Effector memory CD8-positive, alpha-beta T cell (primary cell): ENCODE results near the gene HOXA9.
A peak's percentile ranks its signal among the peaks of the same experiment; 100 is the strongest.

Experiments
- ATAC-seq: fragments of 150-1000 bp; cut with Tn5 transposase; replicated peaks from 2 replicates; pipeline ENCODE4 v1.10.0; 2021; ENCODE audit warnings: mild to moderate bottlenecking, moderate library complexity
- DNase-seq, 3 experiments: peaks; one replicate each; pipeline ENCODE4 v3.0.0; 2021
- H3K27ac Mint-ChIP-seq, 2 donors: one replicate each; pipeline ENCODE4 v1.8.0; 2022; ENCODE audit warnings: mild to moderate bottlenecking in 2 of 2, mixed read lengths in 2 of 2, moderate library complexity in 2 of 2
- H3K27me3 Mint-ChIP-seq, 2 donors: one replicate each; pipeline ENCODE4 v1.8.0; 2022; ENCODE audit warnings: mixed read lengths in 2 of 2
- H3K36me3 Mint-ChIP-seq: one replicate; pipeline ENCODE4 v1.8.0; 2022; ENCODE audit warnings: mild to moderate bottlenecking, moderate library complexity, mixed read lengths; ENCODE audit not compliant: insufficient read depth
- H3K4me1 Mint-ChIP-seq, 2 donors: one replicate each; pipeline ENCODE4 v1.8.0; 2022; ENCODE audit warnings: low read depth in 2 of 2, mixed read lengths in 2 of 2
- H3K4me3 Mint-ChIP-seq, 2 donors: one replicate each; pipeline ENCODE4 v1.8.0; 2022; ENCODE audit warnings: mild to moderate bottlenecking in 2 of 2, mixed read lengths in 2 of 2, moderate library complexity in 2 of 2
- H3K9me3 Mint-ChIP-seq, 2 donors: one replicate each; pipeline ENCODE4 v1.8.0; 2022; ENCODE audit warnings: mixed read lengths in 2 of 2

The HOXA9 gene

DNA sequence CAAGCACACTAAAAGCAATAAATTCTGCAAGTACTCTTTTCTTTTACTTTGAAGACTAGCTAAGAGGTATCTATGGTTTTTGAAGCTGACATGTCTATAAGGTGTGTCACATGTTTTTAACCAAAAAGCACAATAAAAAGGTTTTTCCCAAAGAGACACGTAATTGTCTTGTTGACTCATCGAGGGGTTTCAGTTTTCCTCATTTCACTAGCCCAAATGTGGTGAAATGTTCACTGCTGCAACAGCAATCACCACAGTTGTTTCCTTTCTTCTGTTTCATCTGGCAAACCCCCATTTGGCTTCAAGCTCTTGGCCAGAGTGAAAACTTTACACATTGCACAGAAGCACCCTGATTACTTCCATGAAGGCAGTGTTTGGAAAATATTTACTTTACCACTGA lies 30.9 kb downstream of the HOXA9 start:
- no peak overlapping the region for H3K27ac Mint-ChIP-seq
- ATAC-seq, result no peak
- no peaks in the 10 kb centered on the region for H3K9me3 Mint-ChIP-seq
- H3K36me3 Mint-ChIP-seq, result peaks cover 6% of the 10 kb centered on the region
- H3K27me3 Mint-ChIP-seq, result peaks cover 64 to 66% of the 10 kb centered on the region in 2 donors
- no peaks in the 10 kb centered on the region for H3K4me1 Mint-ChIP-seq
- H3K4me3 Mint-ChIP-seq, result no peak overlapping the region
- DNase-seq, result no peak

DNA sequence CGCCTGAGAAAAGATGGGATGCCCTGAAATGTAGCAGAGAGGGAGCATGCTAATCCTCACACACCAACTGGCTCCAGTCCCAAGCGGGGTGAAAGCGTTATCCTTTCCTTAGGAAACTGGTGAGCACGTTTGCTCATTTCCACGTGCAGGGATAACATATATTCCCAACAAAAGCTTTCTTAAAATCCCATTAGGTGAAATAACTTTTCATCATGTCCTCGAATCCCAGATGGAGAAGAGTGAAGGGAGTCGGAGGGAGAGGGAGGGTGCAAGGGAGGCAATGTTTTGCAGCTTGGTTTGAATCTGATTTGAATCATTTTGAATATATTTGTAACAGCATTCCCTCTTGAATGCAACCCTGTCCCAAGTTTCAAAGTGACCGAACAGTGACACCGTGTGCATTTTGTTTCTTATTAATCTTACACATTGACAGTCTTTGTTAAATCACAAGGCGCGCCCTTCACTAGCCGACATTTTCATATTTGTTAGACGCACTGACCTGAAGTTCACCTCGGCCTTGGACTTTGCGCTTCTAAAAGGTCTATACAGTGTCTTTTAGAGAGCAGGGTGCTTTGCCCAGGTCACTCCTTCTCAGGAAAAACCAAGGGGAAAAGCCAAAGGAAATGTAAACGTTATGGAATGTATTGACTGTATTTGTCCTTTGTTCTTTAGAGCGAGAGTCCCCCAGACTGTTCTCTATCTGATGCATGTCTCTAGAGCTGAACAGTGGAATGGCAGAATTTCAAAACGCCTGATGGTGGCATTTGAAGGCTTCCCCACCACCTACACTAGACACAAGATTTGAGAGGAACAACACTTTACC lies 31.7 kb downstream of the HOXA9 start:
- Mint-ChIP-seq H3K36me3 (peaks cover 6% of the 10 kb centered on the region), H3K9me3 (no peaks in the 10 kb centered on the region), H3K27ac (no peak overlapping the region), H3K4me1 (no peaks in the 10 kb centered on the region), H3K27me3 (peaks cover 67 to 70% of the 10 kb centered on the region in 2 donors), H3K4me3 (no peak overlapping the region)
- no peak for DNase-seq
- no peak for ATAC-seq

DNA sequence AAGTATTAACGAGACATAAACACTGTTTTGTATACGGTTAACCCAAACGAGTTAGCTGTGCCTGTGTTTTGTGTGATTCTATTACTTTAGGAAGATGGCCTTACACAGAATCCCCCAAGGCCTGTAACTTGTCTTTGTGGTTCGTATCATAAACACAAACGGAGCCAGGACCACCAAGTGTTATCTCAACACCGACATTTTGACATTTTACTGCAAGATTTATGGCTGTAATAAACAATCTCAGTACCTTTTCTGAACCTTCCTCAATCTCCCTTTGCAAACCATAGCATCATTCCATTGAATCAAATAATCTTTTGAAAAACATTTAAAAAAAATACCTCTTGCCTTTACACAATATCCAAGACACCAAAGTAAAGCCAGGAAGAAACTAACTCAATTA lies 32.4 kb downstream of the HOXA9 start:
- H3K27me3 Mint-ChIP-seq, result peaks cover 65 to 68% of the 10 kb centered on the region in 2 donors
- no peak for ATAC-seq
- H3K36me3 Mint-ChIP-seq, result peaks cover 6% of the 10 kb centered on the region
- H3K27ac Mint-ChIP-seq, result no peak overlapping the region
- H3K9me3 Mint-ChIP-seq, result no peaks in the 10 kb centered on the region
- no peak for DNase-seq
- H3K4me1 Mint-ChIP-seq, result no peaks in the 10 kb centered on the region
- no peak overlapping the region for H3K4me3 Mint-ChIP-seq

DNA sequence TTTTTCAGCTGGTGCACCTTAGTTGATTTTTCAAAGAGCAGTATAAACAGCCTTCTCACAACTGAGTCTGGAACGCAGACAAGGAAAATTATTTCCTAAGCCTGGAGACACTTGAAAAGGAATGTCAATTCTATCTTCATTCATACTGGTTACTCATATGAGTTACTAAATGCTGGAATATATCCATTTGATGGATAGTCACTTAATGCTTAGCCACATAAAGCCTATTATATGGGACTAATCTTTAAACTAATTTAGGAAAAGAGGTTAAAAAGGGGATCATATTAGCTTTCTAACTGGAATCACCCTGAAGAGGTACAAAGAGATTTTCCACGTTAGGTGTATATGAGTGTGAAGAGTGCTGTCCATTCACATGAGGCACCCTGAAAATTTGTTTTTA lies 33.1 kb downstream of the HOXA9 start:
- DNase-seq (no peak), ATAC-seq (no peak)
- Mint-ChIP-seq H3K27ac (no peak overlapping the region), H3K4me3 (peak overlapping the region in 1 of 2 donors; percentile 25), H3K4me1 (no peaks in the 10 kb centered on the region), H3K27me3 (peaks cover 65 to 68% of the 10 kb centered on the region in 2 donors), H3K9me3 (no peaks in the 10 kb centered on the region), H3K36me3 (peaks cover 6% of the 10 kb centered on the region)

DNA sequence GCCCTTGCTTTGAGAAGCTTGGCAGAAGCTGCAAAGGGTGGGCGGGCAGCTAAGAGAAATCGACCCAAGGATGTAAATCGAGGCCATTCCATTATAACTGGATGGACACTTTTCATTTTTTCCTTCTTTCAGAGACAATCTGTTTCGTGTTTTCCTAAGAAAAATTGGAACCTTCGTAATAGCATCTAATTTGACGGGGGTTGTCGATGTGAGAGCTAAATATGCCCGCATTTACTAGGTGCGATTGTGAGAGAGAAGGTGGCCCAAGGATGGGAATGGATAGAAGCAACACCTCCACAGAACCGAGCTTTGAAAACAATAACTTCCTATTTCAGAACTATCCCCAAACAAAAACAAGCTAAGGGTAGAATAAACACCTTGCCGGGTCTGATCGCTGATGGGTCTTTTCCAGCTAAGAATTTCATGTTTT lies 33.9 kb downstream of the HOXA9 start:
- peaks cover 65 to 70% of the 10 kb centered on the region in 2 donors for H3K27me3 Mint-ChIP-seq
- ATAC-seq, result no peak
- H3K36me3 Mint-ChIP-seq, result peaks cover 6% of the 10 kb centered on the region
- no peak for DNase-seq
- H3K27ac Mint-ChIP-seq, result peak overlapping the region in 1 of 2 donors; percentile 6
- no peaks in the 10 kb centered on the region for H3K9me3 Mint-ChIP-seq
- H3K4me3 Mint-ChIP-seq, result peak overlapping the region; percentile 59 to 65
- no peaks in the 10 kb centered on the region for H3K4me1 Mint-ChIP-seq

DNA sequence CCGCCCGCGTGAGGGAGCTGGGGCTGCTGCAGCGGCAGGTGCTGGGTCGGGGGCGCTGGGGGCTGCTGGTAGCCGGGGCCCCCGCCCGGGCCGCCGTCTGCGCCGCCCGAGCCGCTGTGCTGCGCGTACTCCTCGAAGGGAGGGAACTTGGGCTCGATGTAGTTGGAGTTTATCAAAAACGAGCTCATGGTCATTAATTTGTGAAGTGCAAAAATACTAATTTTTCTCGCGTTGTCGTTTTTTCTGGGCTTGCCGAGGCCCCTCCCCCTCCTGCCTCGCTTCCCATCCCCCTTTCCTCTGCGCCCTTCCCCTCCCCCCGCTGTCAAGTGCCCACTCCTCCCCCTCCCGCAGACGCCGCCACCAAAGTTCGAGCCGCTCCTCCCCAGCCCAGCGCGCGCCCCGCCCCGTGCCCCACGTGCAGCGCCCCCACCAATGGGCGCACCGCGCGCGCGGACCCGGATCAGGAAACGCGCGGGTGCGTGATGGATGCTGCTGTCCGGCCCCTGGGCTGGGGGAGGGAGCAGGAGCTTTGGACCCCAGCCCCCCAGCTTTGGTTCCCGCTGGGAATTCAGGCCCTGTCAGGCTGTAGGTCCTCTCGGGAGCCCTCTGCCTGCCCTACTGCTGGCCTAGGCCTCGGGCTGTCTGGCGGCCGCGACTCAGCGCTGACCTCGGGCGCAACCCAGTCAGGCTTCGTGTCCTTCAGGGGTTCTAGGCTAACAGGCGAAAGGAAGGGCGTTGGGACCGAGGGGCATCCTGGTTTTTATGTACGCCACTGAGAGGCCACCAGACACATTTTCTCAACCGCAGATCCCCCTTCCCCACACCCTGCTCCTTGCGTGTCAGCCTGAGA lies 34.6 kb downstream of the HOXA9 start, which contains the start of gene HOXA4:
Gene HOXA4, minus strand, starts transcription at position 218 of the 850 bp plus-strand sequence. Its CDS starts 24 bp downstream, at position 194.
- Mint-ChIP-seq H3K36me3 (peaks cover 6% of the 10 kb centered on the region), H3K27me3 (peaks cover 65 to 70% of the 10 kb centered on the region in 2 donors), H3K9me3 (no peaks in the 10 kb centered on the region), H3K4me1 (no peaks in the 10 kb centered on the region), H3K27ac (peak within 1 kb of the TSS in 1 of 2 donors; percentile 6), H3K4me3 (peak within 1 kb of the TSS; percentile 61 to 65)
- peak; percentile 65 to 76 (median 74) for DNase-seq
- ATAC-seq, result peak; percentile 93

DNA sequence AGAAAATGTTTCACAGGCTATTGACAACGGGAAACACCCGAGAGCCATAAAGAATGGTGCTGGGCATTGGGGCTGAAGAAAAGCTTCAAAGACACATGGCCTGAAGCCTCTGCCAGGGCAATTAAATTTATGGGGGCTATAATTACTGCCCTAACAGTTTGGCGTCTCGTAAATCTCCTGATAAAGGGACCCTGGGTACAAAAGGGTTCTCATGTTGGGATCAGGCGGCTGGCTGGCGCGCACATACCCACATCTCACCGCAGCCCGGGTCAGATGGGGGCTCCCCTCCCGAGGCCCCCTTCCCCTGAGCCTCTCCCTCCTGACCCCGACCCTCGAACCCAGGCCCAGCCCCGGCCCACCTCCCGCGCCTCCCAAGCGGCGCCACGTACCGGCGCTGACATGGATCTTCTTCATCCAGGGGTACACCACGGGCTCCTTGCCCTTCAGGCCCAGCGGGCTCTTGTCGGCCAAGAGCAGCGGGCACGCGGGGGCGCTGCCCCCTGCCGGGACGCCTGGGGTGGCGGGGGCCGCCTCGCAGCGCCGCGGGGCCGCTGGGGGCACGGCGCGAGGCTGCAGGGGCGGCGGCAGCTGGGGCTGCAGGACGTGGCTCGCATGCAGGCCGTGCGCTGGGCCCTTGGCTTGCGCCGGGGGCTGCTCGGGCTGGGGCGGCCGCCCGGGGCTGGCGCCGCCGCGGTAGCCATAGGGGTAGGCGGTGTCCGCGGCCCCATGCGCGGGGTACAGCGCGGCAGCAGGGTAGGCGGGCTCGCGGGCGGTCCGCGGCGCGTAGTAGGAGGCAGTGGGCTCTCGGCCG lies 35.4 kb downstream of the HOXA9 start:
- Mint-ChIP-seq H3K36me3 (peaks cover 6% of the 10 kb centered on the region), H3K27ac (no peak overlapping the region), H3K27me3 (peaks cover 65 to 69% of the 10 kb centered on the region in 2 donors), H3K4me3 (peak overlapping the region; percentile 61 to 65), H3K9me3 (no peaks in the 10 kb centered on the region), H3K4me1 (no peaks in the 10 kb centered on the region)
- DNase-seq, result no peak
- peak; percentile 45 for ATAC-seq

DNA sequence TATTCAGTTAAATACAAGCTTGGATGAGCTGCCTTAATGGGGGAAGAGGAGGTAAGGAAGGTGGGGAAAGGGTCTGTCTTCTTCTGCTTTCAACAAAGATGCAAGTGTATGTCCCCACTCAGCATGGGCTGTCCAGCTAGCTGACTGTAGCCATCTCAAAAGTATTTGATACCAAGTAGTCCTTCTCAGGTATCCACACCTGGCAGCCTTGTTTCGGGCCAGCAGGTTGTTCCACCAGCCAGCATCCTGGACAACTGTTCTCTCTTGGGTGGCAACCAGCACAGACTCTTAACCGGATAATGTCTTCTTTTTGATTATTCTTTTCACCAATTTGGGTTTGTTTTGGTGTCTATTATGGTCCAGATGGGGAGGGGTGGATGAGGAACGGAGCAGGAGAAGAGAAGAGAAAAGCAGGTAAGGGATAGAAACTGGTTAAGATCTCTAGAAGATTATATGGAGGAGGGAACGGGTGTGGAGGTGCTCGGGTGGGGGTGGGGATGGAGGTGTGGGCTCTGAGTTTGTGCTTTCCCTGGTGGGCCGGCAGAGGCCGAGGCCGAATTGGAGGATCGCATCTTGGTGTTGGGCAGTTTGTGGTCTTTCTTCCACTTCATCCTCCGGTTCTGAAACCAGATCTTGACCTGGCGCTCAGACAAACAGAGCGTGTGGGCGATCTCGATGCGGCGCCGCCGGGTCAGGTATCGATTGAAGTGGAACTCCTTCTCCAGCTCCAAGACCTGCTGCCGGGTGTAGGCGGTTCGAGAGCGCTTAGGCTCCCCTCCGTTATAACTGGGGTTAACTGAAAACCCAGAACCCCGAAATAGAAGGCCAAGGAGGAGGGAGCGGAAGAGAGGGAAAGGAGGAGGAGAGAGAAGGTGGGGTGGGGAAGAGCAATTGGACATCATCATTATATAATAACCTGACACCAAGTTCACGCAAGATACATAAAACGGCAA lies 36.3 kb downstream of the HOXA9 start:
- Mint-ChIP-seq H3K27ac (no peak overlapping the region), H3K27me3 (peaks cover 65 to 69% of the 10 kb centered on the region in 2 donors)
- ATAC-seq, result no peak

DNA sequence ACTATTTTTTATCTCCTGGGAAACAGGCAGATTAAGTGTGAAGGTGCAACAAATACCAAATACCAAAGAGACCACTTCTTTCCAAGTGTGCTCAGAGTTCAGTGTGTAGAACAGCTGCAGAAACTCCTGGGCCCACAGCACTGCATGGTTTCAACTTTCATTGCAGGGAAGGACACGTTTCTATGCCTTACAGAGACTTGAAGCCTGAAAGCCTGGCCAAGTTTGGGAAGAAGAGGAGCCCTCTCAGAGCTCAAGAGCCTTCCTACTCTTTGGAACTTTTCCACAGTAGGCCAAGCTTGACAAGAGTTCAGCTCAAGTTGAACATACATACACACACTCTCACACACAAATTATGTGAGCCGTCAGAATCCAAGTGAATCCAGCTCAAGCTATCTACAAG lies 37.3 kb downstream of the HOXA9 start:
- Mint-ChIP-seq H3K4me1 (no peaks in the 10 kb centered on the region), H3K36me3 (peaks cover 6% of the 10 kb centered on the region), H3K9me3 (no peaks in the 10 kb centered on the region), H3K27me3 (peaks cover 62 to 63% of the 10 kb centered on the region in 2 donors), H3K4me3 (no peak overlapping the region), H3K27ac (no peak overlapping the region)
- ATAC-seq (no peak), DNase-seq (no peak)

More for the DNA sequence above, 36.3 kb downstream of the HOXA9 start:
- Mint-ChIP-seq H3K9me3 (no peaks in the 10 kb centered on the region), H3K4me3 (peak overlapping the region; percentile 61 to 65), H3K36me3 (peaks cover 6% of the 10 kb centered on the region), H3K4me1 (no peaks in the 10 kb centered on the region)
- DNase-seq, result no peak

DNA sequence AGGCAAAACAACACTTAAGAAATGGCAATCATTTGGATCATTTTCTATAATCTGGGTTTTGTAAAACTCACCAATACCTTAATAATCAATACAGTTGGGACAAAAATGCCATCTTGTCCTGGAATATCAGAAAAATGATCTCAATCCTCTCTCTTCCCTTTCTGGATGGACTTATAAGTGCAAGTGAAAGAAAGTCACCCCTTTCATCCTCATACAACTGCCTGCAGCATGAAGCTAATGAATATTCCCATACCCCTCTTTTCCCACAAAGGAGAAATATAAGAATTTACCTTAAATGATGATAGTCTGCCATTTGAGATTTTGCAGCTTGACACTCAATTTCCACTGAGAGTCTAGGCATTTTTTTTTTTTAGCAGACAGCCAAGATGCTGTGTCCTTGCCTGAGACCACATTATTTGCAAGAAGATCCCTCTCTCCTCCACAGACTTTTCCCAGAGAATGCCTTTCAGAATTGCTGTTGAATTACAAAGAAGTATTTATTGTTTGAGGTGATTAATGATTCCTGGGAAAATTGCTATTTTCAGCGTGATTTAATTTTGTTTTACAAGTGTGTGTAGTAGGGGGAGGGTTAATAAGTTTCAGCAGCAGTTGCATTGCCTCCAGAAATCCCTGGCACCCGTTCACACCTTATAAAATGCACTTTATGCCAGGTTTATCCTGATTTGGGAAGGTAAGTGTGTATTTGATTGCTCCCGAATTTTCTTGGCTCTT lies 38.6 kb downstream of the HOXA9 start:
- Mint-ChIP-seq H3K27me3 (peaks cover 58 to 60% of the 10 kb centered on the region in 2 donors), H3K9me3 (no peaks in the 10 kb centered on the region), H3K4me3 (no peak overlapping the region), H3K4me1 (no peaks in the 10 kb centered on the region), H3K27ac (no peak overlapping the region), H3K36me3 (peaks cover 9% of the 10 kb centered on the region)
- no peak for ATAC-seq
- no peak for DNase-seq

DNA sequence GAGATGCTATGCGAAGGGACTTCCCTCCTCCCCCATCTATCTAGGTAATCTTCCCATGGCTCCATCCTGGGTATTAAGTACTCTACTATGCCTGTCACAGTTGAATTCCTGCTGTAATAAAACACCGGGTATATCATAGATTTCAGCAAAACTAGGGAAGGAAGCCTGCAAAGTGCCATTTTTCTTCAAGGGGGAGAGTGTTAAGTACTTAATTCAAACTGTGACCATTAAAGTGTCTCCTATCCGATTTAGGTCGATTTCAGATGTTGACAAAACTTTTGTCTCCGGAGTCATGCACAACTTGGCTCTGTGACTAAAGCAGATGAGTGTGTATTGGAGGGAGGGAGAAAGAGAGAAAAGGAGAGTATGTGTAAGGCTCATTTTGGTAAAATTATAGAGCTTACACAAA lies 39.3 kb downstream of the HOXA9 start:
- H3K27ac Mint-ChIP-seq, result no peak overlapping the region
- DNase-seq (no peak), ATAC-seq (no peak)
- no peaks in the 10 kb centered on the region for H3K4me1 Mint-ChIP-seq
- peaks cover 54 to 60% of the 10 kb centered on the region in 2 donors for H3K27me3 Mint-ChIP-seq
- no peak overlapping the region for H3K4me3 Mint-ChIP-seq
- no peaks in the 10 kb centered on the region for H3K9me3 Mint-ChIP-seq
- H3K36me3 Mint-ChIP-seq, result peaks cover 4% of the 10 kb centered on the region
